CD8-positive, alpha-beta memory T cell (primary cell): ENCODE data around the gene MEF2B. TPM values are rescaled to one million over a fixed set of nuclear protein-coding genes. Genes with fewer than 3 reads are reported as not detected.

Experiments
- CTCF ChIA-PET: fragments of 350-600 bp; sonication (Branson Sonifier 250); formaldehyde crosslinking; loops from one replicate; lab custom pipeline; 2021; ENCODE audit warnings: antibody characterized with exemption; lab: Charles Lee
- POLR2A ChIA-PET: fragments of 350-600 bp; sonication (Branson Sonifier 250); formaldehyde crosslinking; loops from one replicate; lab custom pipeline; 2021; ENCODE audit warnings: antibody characterized with exemption; lab: Charles Lee
- DNase-seq, 5 donors: peaks; one replicate each; pipeline versions ENCODE4 v3.0.0 to v3.0.0-alpha.2; 2020 to 2022; ENCODE audit warnings: mixed read lengths in 1 of 5
- H3K27ac ChIP-seq: one replicate; pipeline ENCODE4 v1.7.0; 2013; ENCODE audit warnings: low read depth, mild to moderate bottlenecking, low read length, moderate library complexity
- H3K27me3 ChIP-seq: 2 replicates; pipeline ENCODE4 v1.7.0; 2013; ENCODE audit warnings: low read length, mild to moderate bottlenecking; ENCODE audit not compliant: insufficient read depth, poor library complexity, severe bottlenecking
- H3K36me3 ChIP-seq: 2 replicates; pipeline ENCODE4 v1.7.0; 2013; ENCODE audit warnings: mild to moderate bottlenecking, low read length, moderate library complexity; ENCODE audit not compliant: insufficient read depth
- H3K4me1 ChIP-seq: 2 replicates; pipeline ENCODE4 v1.7.0; 2013; ENCODE audit warnings: mild to moderate bottlenecking, low read length, moderate library complexity; ENCODE audit not compliant: insufficient read depth
- H3K4me3 ChIP-seq: 2 replicates; pipeline ENCODE4 v1.7.0; 2013; ENCODE audit warnings: mild to moderate bottlenecking, low read length
- H3K9me3 ChIP-seq: 2 replicates; pipeline ENCODE4 v1.7.0; 2013; ENCODE audit warnings: mild to moderate bottlenecking, low read length
- H3K27ac Mint-ChIP-seq, 8 donors: one replicate each; pipeline ENCODE4 v1.8.0; 2020 to 2021; ENCODE audit warnings: mixed read lengths in 8 of 8, mild to moderate bottlenecking in 6 of 8, inconsistent platforms in 3 of 8, moderate library complexity in 3 of 8
- H3K27me3 Mint-ChIP-seq, 2 donors: one replicate each; pipeline ENCODE4 v1.8.0; 2020 to 2021; ENCODE audit warnings: mixed read lengths in 2 of 2, mild to moderate bottlenecking in 1 of 2, moderate library complexity in 1 of 2
- H3K36me3 Mint-ChIP-seq, 3 donors: one replicate each; pipeline ENCODE4 v1.8.0; 2020 to 2021; ENCODE audit warnings: mixed read lengths in 3 of 3, inconsistent platforms in 1 of 3, mild to moderate bottlenecking in 1 of 3
- H3K4me1 Mint-ChIP-seq, 3 donors: one replicate each; pipeline ENCODE4 v1.8.0; 2020 to 2021; ENCODE audit warnings: mixed read lengths in 3 of 3, inconsistent platforms in 1 of 3, mild to moderate bottlenecking in 1 of 3
- H3K4me3 Mint-ChIP-seq, 7 donors: one replicate each; pipeline ENCODE4 v1.8.0; 2020 to 2021; ENCODE audit warnings: mixed read lengths in 7 of 7, mild to moderate bottlenecking in 6 of 7, moderate library complexity in 4 of 7, inconsistent platforms in 2 of 7
- H3K9me3 Mint-ChIP-seq, 5 donors: one replicate each; pipeline ENCODE4 v1.8.0; 2020 to 2022; ENCODE audit warnings: mixed read lengths in 5 of 5, mild to moderate bottlenecking in 3 of 5, moderate library complexity in 2 of 5, inconsistent platforms in 1 of 5
- polyA plus RNA-seq: library from polyadenylated mRNA; unstranded; fragments of 300-500 nt; fragmentation: Illumina TruSeq; gene quantifications from one replicate; pipeline ENCODE4 v1.2.3, GENCODE V29; 2021
- total RNA-seq, 2 experiments: library from RNA; stranded (reverse); gene quantifications; one replicate each; pipeline ENCODE4 v1.2.3, GENCODE V29; 2021

The MEF2B gene
- total and polyA plus RNA-seq, 3 experiments from 2014 or later, result 1.5 to 2.0 TPM; not detected in 1

- H3K27ac ChIP-seq, result no peak overlapping the region
- peaks cover 0 to 6% (median 4%) of the 10 kb centered on the region in 5 donors for H3K9me3 Mint-ChIP-seq
- no peaks in the 10 kb centered on the region for H3K36me3 ChIP-seq
- H3K27me3 ChIP-seq, result no peaks in the 10 kb centered on the region
- CTCF ChIA-PET, result no interaction called here
- H3K27me3 Mint-ChIP-seq, result peaks cover 0 to 1% of the 10 kb centered on the region in 2 donors
- no peak overlapping the region for H3K4me3 ChIP-seq
- DNase-seq, result no peak
- H3K4me1 Mint-ChIP-seq, result peaks cover 20 to 31% (median 25%) of the 10 kb centered on the region in 3 donors
- H3K4me1 ChIP-seq, result peaks cover 21% of the 10 kb centered on the region
- H3K4me3 Mint-ChIP-seq, result no peak overlapping the region
- peaks cover 4 to 11% (median 8%) of the 10 kb centered on the region in 3 donors for H3K36me3 Mint-ChIP-seq
- POLR2A ChIA-PET, result no interaction called here
- no peak overlapping the region for H3K27ac Mint-ChIP-seq
- no peaks in the 10 kb centered on the region for H3K9me3 ChIP-seq
These were observed 36.1 kb downstream of the MEF2B start for GRCh38 chr19:19133985-19134384.

- peaks cover 13% of the 10 kb centered on the region for H3K4me1 ChIP-seq
- H3K36me3 ChIP-seq, result no peaks in the 10 kb centered on the region
- DNase-seq, result no peak
- POLR2A ChIA-PET, result no interaction called here
- Mint-ChIP-seq H3K9me3 (peaks cover 0 to 6% (median 4%) of the 10 kb centered on the region in 5 donors), H3K4me3 (no peak overlapping the region), H3K27ac (peak overlapping the region in 1 of 8 donors; percentile 84), H3K4me1 (peaks cover 10 to 20% (median 15%) of the 10 kb centered on the region in 3 donors), H3K36me3 (peaks cover 5 to 14% (median 10%) of the 10 kb centered on the region in 3 donors), H3K27me3 (peaks cover 0 to 1% of the 10 kb centered on the region in 2 donors)
- CTCF ChIA-PET, result no interaction called here
- no peak overlapping the region for H3K4me3 ChIP-seq
- no peaks in the 10 kb centered on the region for H3K27me3 ChIP-seq
- no peak overlapping the region for H3K27ac ChIP-seq
- H3K9me3 ChIP-seq, result no peaks in the 10 kb centered on the region
These were observed 37.2 kb downstream of the MEF2B start for GRCh38 chr19:19132912-19133311.

- POLR2A ChIA-PET, result no interaction called here
- DNase-seq, result no peak
- Mint-ChIP-seq H3K9me3 (peaks cover 0 to 6% (median 4%) of the 10 kb centered on the region in 5 donors), H3K27ac (no peak overlapping the region), H3K36me3 (peaks cover 6 to 15% (median 12%) of the 10 kb centered on the region in 3 donors), H3K4me3 (no peak overlapping the region), H3K27me3 (peaks cover 0 to 1% of the 10 kb centered on the region in 2 donors), H3K4me1 (peaks cover 2 to 11% (median 7%) of the 10 kb centered on the region in 3 donors)
- CTCF ChIA-PET, result no interaction called here
- Histone ChIP-seq H3K27ac (no peak overlapping the region), H3K4me1 (peaks cover 6% of the 10 kb centered on the region), H3K4me3 (no peak overlapping the region), H3K27me3 (no peaks in the 10 kb centered on the region), H3K9me3 (no peaks in the 10 kb centered on the region), H3K36me3 (no peaks in the 10 kb centered on the region)
These were observed 38.1 kb downstream of the MEF2B start for GRCh38 chr19:19131989-19132388.

GRCh38 chr19:19126102-19126501 is 44.0 kb downstream of the MEF2B start:
- ChIA-PET POLR2A (no interaction called here), CTCF (no interaction called here)
- H3K9me3 Mint-ChIP-seq, result peaks cover 0 to 4% (median 4%) of the 10 kb centered on the region in 5 donors

GRCh38 chr19:19123386-19123785 is 46.7 kb downstream of the MEF2B start:
- Mint-ChIP-seq H3K27me3 (no peaks in the 10 kb centered on the region), H3K27ac (no peak overlapping the region), H3K4me1 (no peaks in the 10 kb centered on the region), H3K4me3 (no peak overlapping the region), H3K9me3 (peaks cover 0 to 4% (median 4%) of the 10 kb centered on the region in 5 donors), H3K36me3 (peaks cover 15 to 33% (median 18%) of the 10 kb centered on the region in 3 donors)
- Histone ChIP-seq H3K36me3 (no peaks in the 10 kb centered on the region), H3K4me1 (no peaks in the 10 kb centered on the region), H3K27ac (no peak overlapping the region), H3K4me3 (no peak overlapping the region), H3K9me3 (no peaks in the 10 kb centered on the region), H3K27me3 (no peaks in the 10 kb centered on the region)
- no peak for DNase-seq
- CTCF ChIA-PET, result no interaction called here
- POLR2A ChIA-PET, result interaction anchor here (0.7 kb wide), 1 partner anchor 492 kb away, joined by 5 read pairs; no protein-coding TSS in a partner anchor

More at GRCh38 chr19:19126102-19126501, 44.0 kb downstream of the MEF2B start:
- Histone ChIP-seq H3K27me3 (no peaks in the 10 kb centered on the region), H3K9me3 (no peaks in the 10 kb centered on the region), H3K36me3 (no peaks in the 10 kb centered on the region), H3K27ac (no peak overlapping the region), H3K4me1 (no peaks in the 10 kb centered on the region), H3K4me3 (no peak overlapping the region)
- peaks cover 15 to 28% (median 18%) of the 10 kb centered on the region in 3 donors for H3K36me3 Mint-ChIP-seq
- H3K27ac Mint-ChIP-seq, result no peak overlapping the region
- H3K4me1 Mint-ChIP-seq, result no peaks in the 10 kb centered on the region
- H3K27me3 Mint-ChIP-seq, result no peaks in the 10 kb centered on the region
- H3K4me3 Mint-ChIP-seq, result no peak overlapping the region
- no peak for DNase-seq

GRCh38 chr19:19122902-19123301 is 47.2 kb downstream of the MEF2B start:
- DNase-seq, result no peak
- no peaks in the 10 kb centered on the region for H3K9me3 ChIP-seq
- peaks cover 14 to 32% (median 16%) of the 10 kb centered on the region in 3 donors for H3K36me3 Mint-ChIP-seq
- peaks cover 0 to 4% (median 4%) of the 10 kb centered on the region in 5 donors for H3K9me3 Mint-ChIP-seq
- H3K4me3 Mint-ChIP-seq, result no peak overlapping the region
- H3K27ac ChIP-seq, result no peak overlapping the region
- H3K36me3 ChIP-seq, result no peaks in the 10 kb centered on the region
- ChIA-PET POLR2A (interaction anchor here (0.7 kb wide), 1 partner anchor 491 kb away, joined by 5 read pairs; no protein-coding TSS in a partner anchor), CTCF (no interaction called here)
- H3K27me3 Mint-ChIP-seq, result no peaks in the 10 kb centered on the region
- no peaks in the 10 kb centered on the region for H3K4me1 Mint-ChIP-seq
- peak overlapping the region in 3 of 8 donors; percentile 12 to 50 (median 42) for H3K27ac Mint-ChIP-seq
- no peaks in the 10 kb centered on the region for H3K4me1 ChIP-seq
- no peaks in the 10 kb centered on the region for H3K27me3 ChIP-seq
- H3K4me3 ChIP-seq, result no peak overlapping the region

GRCh38 chr19:19121371-19121770 is 48.7 kb downstream of the MEF2B start:
- Mint-ChIP-seq H3K36me3 (peaks cover 13 to 34% (median 14%) of the 10 kb centered on the region in 3 donors), H3K9me3 (peaks cover 0 to 4% (median 4%) of the 10 kb centered on the region in 5 donors), H3K27me3 (no peaks in the 10 kb centered on the region), H3K4me3 (no peak overlapping the region), H3K27ac (no peak overlapping the region), H3K4me1 (no peaks in the 10 kb centered on the region)
- Histone ChIP-seq H3K27me3 (no peaks in the 10 kb centered on the region), H3K4me3 (no peak overlapping the region), H3K9me3 (no peaks in the 10 kb centered on the region), H3K4me1 (no peaks in the 10 kb centered on the region), H3K27ac (no peak overlapping the region), H3K36me3 (no peaks in the 10 kb centered on the region)
- ChIA-PET POLR2A (no interaction called here), CTCF (no interaction called here)
- DNase-seq, result no peak

- no peak overlapping the region for H3K27ac ChIP-seq
- H3K9me3 ChIP-seq, result no peaks in the 10 kb centered on the region
- no peaks in the 10 kb centered on the region for H3K4me1 ChIP-seq
- H3K27me3 ChIP-seq, result no peaks in the 10 kb centered on the region
- no peaks in the 10 kb centered on the region for H3K36me3 ChIP-seq
- no peak overlapping the region for H3K4me3 Mint-ChIP-seq
- H3K27ac Mint-ChIP-seq, result no peak overlapping the region
- no peak for DNase-seq
- H3K27me3 Mint-ChIP-seq, result no peaks in the 10 kb centered on the region
- H3K4me1 Mint-ChIP-seq, result no peaks in the 10 kb centered on the region
- peaks cover 0 to 4% (median 4%) of the 10 kb centered on the region in 5 donors for H3K9me3 Mint-ChIP-seq
- no peak overlapping the region for H3K4me3 ChIP-seq
- H3K36me3 Mint-ChIP-seq, result peaks cover 13 to 34% (median 14%) of the 10 kb centered on the region in 3 donors
- POLR2A ChIA-PET, result no interaction called here
- CTCF ChIA-PET, result no interaction called here
These were observed 49.5 kb downstream of the MEF2B start for GRCh38 chr19:19120308-19121231.
